NB4 (cell line): ENCODE measurements around the gene SUMO3.

Experiments used
- POLR2A ChIP-seq: IDR thresholded peaks from 2 replicates; pipeline ENCODE4 v1.6.1; 2011; ENCODE audit warnings: mild to moderate bottlenecking; ENCODE audit not compliant: insufficient read length; ENCODE audit errors: extremely low read depth
- TF ChIP-seq, protein P1 (sequence below): IDR thresholded peaks from one replicate; pipeline ENCODE4 v1.5.1; 2012; ENCODE audit warnings: low read depth, low read length

DNA sequence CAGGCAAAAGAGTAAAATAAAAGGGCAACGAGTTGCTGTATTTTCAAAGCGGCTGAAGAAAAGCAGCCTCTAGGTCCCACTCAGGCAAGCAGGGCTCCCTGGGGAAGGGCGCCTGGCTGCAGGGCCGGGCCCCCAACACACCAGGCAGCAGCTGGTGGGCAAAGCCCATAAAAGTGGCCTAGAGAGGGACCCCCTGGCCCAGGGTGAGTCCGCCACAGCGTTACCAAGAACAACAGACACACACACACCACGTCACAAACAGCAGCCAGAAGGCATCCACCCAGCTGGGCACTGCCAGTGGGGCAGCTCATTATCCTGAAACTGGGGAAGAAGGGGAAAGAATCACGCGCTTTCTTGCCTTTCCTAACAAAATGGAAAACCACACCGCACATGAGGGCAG, 4.7 kb downstream of the SUMO3 start:
- TF ChIP-seq, protein P1, sequence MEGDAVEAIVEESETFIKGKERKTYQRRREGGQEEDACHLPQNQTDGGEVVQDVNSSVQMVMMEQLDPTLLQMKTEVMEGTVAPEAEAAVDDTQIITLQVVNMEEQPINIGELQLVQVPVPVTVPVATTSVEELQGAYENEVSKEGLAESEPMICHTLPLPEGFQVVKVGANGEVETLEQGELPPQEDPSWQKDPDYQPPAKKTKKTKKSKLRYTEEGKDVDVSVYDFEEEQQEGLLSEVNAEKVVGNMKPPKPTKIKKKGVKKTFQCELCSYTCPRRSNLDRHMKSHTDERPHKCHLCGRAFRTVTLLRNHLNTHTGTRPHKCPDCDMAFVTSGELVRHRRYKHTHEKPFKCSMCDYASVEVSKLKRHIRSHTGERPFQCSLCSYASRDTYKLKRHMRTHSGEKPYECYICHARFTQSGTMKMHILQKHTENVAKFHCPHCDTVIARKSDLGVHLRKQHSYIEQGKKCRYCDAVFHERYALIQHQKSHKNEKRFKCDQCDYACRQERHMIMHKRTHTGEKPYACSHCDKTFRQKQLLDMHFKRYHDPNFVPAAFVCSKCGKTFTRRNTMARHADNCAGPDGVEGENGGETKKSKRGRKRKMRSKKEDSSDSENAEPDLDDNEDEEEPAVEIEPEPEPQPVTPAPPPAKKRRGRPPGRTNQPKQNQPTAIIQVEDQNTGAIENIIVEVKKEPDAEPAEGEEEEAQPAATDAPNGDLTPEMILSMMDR: no peak
- no peak for TF ChIP-seq POLR2A
